NCI-H128 (cell line): Measurements from ENCODE around the gene UBXN11.
"Not testable (repeated sequence)": the region's sequence is repeated elsewhere in the genome, so short reads cannot be mapped to it uniquely, and the experiment has no call there.

Experiments
- DNase-seq: peaks from one replicate; lab custom pipeline; 2025; ENCODE audit not compliant: unreplicated experiment; lab: John Stamatoyannopoulos, UW

The UBXN11 gene

GRCh38 chr1:26307363-26307781 is 936 bp upstream of the UBXN11 start:
- no peak for DNase-seq

GRCh38 chr1:26305667-26306289 is 658 bp downstream of the UBXN11 start:
- DNase-seq: no peak

GRCh38 chr1:26302733-26303405 is 3.6 kb downstream of the UBXN11 start:
- no peak for DNase-seq

- DNase-seq: no peak
Measured at GRCh38 chr1:26300578-26301275, 5.7 kb downstream of the UBXN11 start.

- DNase-seq: no peak
Measured at GRCh38 chr1:26297791-26298124, 8.7 kb downstream of the UBXN11 start.

- DNase-seq: no peak
Measured at GRCh38 chr1:26297057-26297790, 9.2 kb downstream of the UBXN11 start.

- no peak for DNase-seq
Measured at GRCh38 chr1:26296340-26297056, 9.9 kb downstream of the UBXN11 start.

- no peak for DNase-seq
Measured at GRCh38 chr1:26295194-26296138, 11.0 kb downstream of the UBXN11 start.

- DNase-seq: no peak
Measured at GRCh38 chr1:26293911-26294463, 12.4 kb downstream of the UBXN11 start.

- not testable (repeated sequence) for DNase-seq
Measured at GRCh38 chr1:26292735-26293134, 13.7 kb downstream of the UBXN11 start.

GRCh38 chr1:26291939-26292338 is 14.5 kb downstream of the UBXN11 start:
- DNase-seq: no peak

- DNase-seq: no peak
Measured at GRCh38 chr1:26291433-26291832, 15.0 kb downstream of the UBXN11 start.

- no peak for DNase-seq
Measured at GRCh38 chr1:26290882-26291261, 15.6 kb downstream of the UBXN11 start.

GRCh38 chr1:26290122-26290881 is 16.1 kb downstream of the UBXN11 start:
- DNase-seq: no peak

- DNase-seq: no peak
Measured at GRCh38 chr1:26289158-26290059, 17.0 kb downstream of the UBXN11 start.

GRCh38 chr1:26288311-26288941 is 18.0 kb downstream of the UBXN11 start:
- no peak for DNase-seq

GRCh38 chr1:26287811-26288210 is 18.6 kb downstream of the UBXN11 start:
- no peak for DNase-seq
